Measurements from ENCODE around the gene POLR2A. TPM values are rescaled to one million over a fixed set of nuclear protein-coding genes. Genes with fewer than 3 reads are reported as not detected.

The POLR2A gene
- total and polyA plus RNA-seq, 2 of the 13 experiments (the other 11 are each of a cell fraction or from before 2014, with no cell fraction given), result 17.8 to 18.3 TPM

DNA sequence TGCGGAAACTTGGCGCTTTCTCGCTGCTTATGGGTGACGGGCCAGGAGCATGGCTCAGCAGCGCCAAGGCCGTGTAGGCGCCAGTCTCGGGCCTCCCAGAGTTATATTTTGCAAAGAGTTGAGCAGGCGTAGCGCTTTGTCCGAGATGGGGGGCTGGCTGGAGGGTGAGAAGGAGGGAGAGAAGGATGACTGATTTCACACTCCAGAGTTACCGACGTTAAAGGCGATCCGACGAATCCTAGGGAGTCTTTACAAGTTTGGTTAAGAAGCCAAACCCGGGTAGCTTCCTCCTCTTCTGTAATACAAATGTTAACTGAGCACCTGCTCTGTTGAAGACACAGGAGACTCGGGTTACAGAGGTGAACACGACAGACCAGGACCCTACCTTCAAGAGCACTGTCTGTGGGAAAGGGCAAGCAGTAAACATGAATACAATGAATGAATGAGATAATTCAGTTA, 782 bp downstream of the POLR2A start (continued):
- TF ChIP-seq, protein P1, sequence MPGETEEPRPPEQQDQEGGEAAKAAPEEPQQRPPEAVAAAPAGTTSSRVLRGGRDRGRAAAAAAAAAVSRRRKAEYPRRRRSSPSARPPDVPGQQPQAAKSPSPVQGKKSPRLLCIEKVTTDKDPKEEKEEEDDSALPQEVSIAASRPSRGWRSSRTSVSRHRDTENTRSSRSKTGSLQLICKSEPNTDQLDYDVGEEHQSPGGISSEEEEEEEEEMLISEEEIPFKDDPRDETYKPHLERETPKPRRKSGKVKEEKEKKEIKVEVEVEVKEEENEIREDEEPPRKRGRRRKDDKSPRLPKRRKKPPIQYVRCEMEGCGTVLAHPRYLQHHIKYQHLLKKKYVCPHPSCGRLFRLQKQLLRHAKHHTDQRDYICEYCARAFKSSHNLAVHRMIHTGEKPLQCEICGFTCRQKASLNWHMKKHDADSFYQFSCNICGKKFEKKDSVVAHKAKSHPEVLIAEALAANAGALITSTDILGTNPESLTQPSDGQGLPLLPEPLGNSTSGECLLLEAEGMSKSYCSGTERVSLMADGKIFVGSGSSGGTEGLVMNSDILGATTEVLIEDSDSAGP (CRISPR knock-in tag; IDR thresholded peaks at IDR 0.05; ENCODE audit: borderline replicate concordance), result 0 out of 2 replicates have a peak, but pooled peaks have one; percentile 8
- TF ChIP-seq ZNF235 (CRISPR knock-in tag; IDR thresholded peaks at IDR 0.05; ENCODE audit: borderline replicate concordance) (no peak; the same call in 1 of the 2 replicates), SRY (CRISPR knock-in tag; IDR thresholded peaks at IDR 0.05) (0 out of 2 replicates have a peak, but pooled peaks have one; percentile 5), SSRP1 (CRISPR knock-in tag; IDR thresholded peaks at IDR 0.05) (no peak), THYN1 (CRISPR knock-in tag; IDR thresholded peaks at IDR 0.05; ENCODE audit: borderline replicate concordance, low read depth) (no peak), ZNF879 (CRISPR knock-in tag; IDR thresholded peaks at IDR 0.05) (0 out of 2 replicates have a peak, but pooled peaks have one; percentile 24), NFKB2 (CRISPR knock-in tag; IDR thresholded peaks at IDR 0.05; ENCODE audit: borderline replicate concordance) (no peak), GABPA (IDR thresholded peaks at IDR 0.05; ENCODE audit: low read depth, low read length) (no peak), GABPA (CRISPR knock-in tag; IDR thresholded peaks at IDR 0.05; ENCODE audit: low read depth) (peak; percentile 49), EP300 (IDR thresholded peaks at IDR 0.05; ENCODE audit: low read depth in 2 of 2, low read length in 2 of 2) (no peak), EP300 (CRISPR knock-in tag; IDR thresholded peaks at IDR 0.05; ENCODE audit: borderline replicate concordance) (no peak), ZNF891 (CRISPR knock-in tag; IDR thresholded peaks at IDR 0.05) (peak; percentile 56; the same call in 1 of the 2 replicates), SALL1 (CRISPR knock-in tag; IDR thresholded peaks at IDR 0.05) (0 out of 2 replicates have a peak, but pooled peaks have one; percentile 36), TARDBP (CRISPR knock-in tag; IDR thresholded peaks at IDR 0.05) (peak; percentile 66), ZNF747 (CRISPR knock-in tag; IDR thresholded peaks at IDR 0.05; ENCODE audit: borderline replicate concordance) (0 out of 2 replicates have a peak, but pooled peaks have one; percentile 18), PITX1 (CRISPR knock-in tag; IDR thresholded peaks at IDR 0.05) (0 out of 2 replicates have a peak, but pooled peaks have one; percentile 19), BHLHE40 (IDR thresholded peaks at IDR 0.05; ENCODE audit: low read length) (no peak), ZFP62 (CRISPR knock-in tag; IDR thresholded peaks at IDR 0.05) (no peak), FIP1L1 (IDR thresholded peaks at IDR 0.05; ENCODE audit: borderline replicate concordance, insufficient read depth, low read depth, low read length) (no peak)
- TF ChIP-seq, protein P2, sequence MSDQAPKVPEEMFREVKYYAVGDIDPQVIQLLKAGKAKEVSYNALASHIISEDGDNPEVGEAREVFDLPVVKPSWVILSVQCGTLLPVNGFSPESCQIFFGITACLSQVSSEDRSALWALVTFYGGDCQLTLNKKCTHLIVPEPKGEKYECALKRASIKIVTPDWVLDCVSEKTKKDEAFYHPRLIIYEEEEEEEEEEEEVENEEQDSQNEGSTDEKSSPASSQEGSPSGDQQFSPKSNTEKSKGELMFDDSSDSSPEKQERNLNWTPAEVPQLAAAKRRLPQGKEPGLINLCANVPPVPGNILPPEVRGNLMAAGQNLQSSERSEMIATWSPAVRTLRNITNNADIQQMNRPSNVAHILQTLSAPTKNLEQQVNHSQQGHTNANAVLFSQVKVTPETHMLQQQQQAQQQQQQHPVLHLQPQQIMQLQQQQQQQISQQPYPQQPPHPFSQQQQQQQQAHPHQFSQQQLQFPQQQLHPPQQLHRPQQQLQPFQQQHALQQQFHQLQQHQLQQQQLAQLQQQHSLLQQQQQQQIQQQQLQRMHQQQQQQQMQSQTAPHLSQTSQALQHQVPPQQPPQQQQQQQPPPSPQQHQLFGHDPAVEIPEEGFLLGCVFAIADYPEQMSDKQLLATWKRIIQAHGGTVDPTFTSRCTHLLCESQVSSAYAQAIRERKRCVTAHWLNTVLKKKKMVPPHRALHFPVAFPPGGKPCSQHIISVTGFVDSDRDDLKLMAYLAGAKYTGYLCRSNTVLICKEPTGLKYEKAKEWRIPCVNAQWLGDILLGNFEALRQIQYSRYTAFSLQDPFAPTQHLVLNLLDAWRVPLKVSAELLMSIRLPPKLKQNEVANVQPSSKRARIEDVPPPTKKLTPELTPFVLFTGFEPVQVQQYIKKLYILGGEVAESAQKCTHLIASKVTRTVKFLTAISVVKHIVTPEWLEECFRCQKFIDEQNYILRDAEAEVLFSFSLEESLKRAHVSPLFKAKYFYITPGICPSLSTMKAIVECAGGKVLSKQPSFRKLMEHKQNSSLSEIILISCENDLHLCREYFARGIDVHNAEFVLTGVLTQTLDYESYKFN (CRISPR knock-in tag; conservative IDR thresholded peaks at IDR 0.05), result no peak
- TF ChIP-seq, protein P3, sequence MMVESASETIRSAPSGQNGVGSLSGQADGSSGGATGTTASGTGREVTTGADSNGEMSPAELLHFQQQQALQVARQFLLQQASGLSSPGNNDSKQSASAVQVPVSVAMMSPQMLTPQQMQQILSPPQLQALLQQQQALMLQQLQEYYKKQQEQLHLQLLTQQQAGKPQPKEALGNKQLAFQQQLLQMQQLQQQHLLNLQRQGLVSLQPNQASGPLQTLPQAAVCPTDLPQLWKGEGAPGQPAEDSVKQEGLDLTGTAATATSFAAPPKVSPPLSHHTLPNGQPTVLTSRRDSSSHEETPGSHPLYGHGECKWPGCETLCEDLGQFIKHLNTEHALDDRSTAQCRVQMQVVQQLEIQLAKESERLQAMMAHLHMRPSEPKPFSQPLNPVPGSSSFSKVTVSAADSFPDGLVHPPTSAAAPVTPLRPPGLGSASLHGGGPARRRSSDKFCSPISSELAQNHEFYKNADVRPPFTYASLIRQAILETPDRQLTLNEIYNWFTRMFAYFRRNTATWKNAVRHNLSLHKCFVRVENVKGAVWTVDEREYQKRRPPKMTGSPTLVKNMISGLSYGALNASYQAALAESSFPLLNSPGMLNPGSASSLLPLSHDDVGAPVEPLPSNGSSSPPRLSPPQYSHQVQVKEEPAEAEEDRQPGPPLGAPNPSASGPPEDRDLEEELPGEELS (CRISPR knock-in tag; IDR thresholded peaks at IDR 0.05), result 0 out of 2 replicates have a peak, but pooled peaks have one; percentile 54

All from HepG2 (cell line).